Astrocyte of the spinal cord (primary cell): ENCODE data around the gene WLS.

Experiments used
- DNase-seq: peaks from one replicate; pipeline ENCODE4 v3.0.0; 2011; ENCODE audit warnings: low read depth, low spot score
- H3K4me3 ChIP-seq: 2 replicates; pipeline ENCODE4 v1.5.1; 2011; ENCODE audit warnings: low read depth, mild to moderate bottlenecking, low read length, moderate library complexity
- in situ Hi-C: cut with HindIII; loops from 2 replicates; pipeline ENCODE4 v1.10.0; 2017; ENCODE audit warnings: low sequenced_read_pairs
- TF ChIP-seq, protein P1 (sequence below): IDR thresholded peaks from 2 replicates; pipeline ENCODE4 v1.5.1; 2012; ENCODE audit warnings: low read depth, mild to moderate bottlenecking, low read length, inconsistent platforms

The WLS gene

DNA sequence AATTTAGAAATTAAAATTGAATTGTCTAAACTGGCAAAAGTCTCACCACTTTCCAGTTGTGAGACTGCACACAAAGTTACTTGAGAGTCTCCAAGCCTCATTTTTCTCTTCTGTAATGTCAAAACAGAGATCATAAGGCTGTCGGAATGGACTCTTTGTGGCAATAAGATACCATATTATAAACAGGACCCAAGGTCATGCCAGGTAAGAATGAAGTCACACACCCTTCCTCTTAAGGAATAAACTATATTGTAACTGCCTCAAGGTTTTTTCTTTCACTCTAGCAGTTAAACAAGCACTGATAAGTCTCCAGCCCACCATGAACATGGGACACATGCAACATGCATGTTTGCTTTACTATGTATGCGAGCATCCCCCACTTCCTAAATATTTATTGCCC is 131.8 kb downstream of the WLS start:
- TF ChIP-seq, protein P1, sequence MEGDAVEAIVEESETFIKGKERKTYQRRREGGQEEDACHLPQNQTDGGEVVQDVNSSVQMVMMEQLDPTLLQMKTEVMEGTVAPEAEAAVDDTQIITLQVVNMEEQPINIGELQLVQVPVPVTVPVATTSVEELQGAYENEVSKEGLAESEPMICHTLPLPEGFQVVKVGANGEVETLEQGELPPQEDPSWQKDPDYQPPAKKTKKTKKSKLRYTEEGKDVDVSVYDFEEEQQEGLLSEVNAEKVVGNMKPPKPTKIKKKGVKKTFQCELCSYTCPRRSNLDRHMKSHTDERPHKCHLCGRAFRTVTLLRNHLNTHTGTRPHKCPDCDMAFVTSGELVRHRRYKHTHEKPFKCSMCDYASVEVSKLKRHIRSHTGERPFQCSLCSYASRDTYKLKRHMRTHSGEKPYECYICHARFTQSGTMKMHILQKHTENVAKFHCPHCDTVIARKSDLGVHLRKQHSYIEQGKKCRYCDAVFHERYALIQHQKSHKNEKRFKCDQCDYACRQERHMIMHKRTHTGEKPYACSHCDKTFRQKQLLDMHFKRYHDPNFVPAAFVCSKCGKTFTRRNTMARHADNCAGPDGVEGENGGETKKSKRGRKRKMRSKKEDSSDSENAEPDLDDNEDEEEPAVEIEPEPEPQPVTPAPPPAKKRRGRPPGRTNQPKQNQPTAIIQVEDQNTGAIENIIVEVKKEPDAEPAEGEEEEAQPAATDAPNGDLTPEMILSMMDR, result no peak
- no peak overlapping the region for H3K4me3 ChIP-seq
- no peak for DNase-seq
- in situ Hi-C loops, result no loop called here

DNA sequence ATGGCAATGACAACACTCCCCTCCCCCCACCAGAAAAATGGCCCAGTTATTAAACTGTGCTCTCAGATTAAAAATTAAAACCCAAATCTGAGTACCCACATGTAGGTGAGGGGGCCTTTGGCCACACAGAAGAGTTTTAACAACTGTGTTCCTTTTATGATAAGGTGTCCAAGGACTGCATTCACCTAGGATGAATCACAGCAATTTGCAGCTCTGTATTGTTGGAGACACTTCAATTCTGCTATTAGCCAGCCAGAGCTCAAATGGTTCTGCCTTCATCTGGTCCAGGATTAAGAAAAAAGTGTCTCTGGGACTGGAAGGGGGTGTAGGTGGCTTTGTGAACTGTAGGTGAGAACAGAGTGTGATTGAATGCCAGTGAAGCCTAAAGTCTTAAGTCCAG is 138.6 kb downstream of the WLS start:
- peak; percentile 44 for DNase-seq
- in situ Hi-C loops, result no loop called here
- no peak overlapping the region for H3K4me3 ChIP-seq
- TF ChIP-seq, protein P1, result no peak

DNA sequence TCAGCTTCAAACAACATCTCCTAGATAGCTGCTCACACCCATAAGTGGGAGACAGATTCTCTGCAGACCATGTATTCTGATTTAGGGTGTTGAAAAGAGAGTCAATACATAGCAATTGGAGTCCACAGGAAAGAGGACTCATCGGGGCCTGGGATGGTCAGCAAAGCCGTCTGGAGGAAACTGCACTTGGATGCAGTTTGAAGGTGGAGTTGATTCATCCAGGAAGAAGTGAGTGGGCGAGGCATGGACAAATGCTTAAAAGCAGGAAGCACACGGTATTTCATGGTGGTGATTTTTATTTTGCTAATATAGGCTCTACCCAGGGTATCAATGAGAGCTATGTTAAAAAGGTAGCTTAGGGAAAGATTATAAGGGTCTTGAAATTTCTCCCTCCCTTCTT is 145.1 kb downstream of the WLS start:
- no peak overlapping the region for H3K4me3 ChIP-seq
- TF ChIP-seq, protein P1, result no peak
- no peak for DNase-seq
- in situ Hi-C loops, result no loop called here

DNA sequence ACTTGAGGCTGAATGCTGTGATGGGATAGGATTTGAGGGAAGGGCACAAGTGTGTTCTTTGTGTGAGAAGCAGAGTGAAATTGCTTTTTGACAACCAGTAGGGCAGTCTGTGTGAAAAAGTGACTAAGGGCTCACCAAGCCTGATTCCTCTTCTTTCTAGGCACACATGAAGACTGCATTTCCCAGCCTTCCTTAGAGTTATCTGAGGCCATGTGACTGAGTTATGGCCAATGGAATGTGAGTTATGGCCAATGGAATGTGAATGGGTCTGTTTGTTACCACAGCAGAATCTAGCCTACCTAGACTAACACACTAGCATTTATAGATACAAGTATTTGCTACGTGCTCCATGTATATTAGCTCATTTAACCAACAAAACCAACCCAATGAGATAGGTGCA is 146.6 kb downstream of the WLS start:
- in situ Hi-C loops, result no loop called here
- DNase-seq, result no peak
- no peak overlapping the region for H3K4me3 ChIP-seq
- TF ChIP-seq, protein P1, result no peak

DNA sequence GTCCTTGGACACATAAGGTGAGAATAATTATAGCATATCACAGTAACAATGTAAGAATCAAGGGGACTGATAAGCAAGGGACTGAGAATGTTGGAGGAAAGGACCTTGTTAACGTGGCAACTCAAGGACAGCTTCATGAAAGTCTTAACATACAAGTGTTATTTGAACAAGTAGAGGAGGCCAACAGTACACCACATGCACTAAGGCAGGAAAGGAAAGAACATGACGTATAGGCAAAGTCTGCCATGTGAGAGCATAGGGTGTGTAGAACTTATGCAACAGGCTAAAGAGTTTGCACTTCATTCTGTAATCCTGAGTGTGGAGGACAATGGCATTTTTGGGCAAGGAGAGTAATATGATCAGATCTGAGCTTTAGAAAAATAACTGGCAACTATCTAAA is 148.6 kb downstream of the WLS start:
- H3K4me3 ChIP-seq, result no peak overlapping the region
- TF ChIP-seq, protein P1, result no peak
- no peak for DNase-seq
- in situ Hi-C loops, result no loop called here

DNA sequence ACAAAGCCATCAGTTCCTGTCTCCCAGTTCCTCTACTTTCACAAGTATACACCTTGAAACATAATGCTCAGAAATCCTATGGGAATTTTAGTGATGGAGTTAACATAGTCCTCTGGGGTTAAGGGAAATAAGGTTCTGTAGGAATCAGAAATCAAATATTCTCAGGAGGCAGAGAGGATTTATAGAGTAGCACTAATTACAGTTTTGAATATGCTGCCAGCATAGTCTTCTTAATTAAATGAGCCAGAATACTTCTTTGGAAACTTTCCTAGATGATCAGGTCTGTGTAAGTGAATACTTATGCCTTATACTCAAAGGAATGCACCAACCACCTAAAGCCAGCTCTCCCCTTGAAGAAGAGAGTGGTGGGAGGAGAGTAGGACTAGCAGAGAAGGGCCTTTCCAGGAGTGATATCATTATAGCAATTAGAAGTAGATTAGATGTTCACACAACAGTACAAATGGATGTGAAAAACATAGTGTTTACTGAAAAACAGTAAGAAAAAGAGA is 150.5 kb downstream of the WLS start:
- in situ Hi-C loops, result no loop called here
- no peak overlapping the region for H3K4me3 ChIP-seq
- TF ChIP-seq, protein P1, result no peak
- no peak for DNase-seq

DNA sequence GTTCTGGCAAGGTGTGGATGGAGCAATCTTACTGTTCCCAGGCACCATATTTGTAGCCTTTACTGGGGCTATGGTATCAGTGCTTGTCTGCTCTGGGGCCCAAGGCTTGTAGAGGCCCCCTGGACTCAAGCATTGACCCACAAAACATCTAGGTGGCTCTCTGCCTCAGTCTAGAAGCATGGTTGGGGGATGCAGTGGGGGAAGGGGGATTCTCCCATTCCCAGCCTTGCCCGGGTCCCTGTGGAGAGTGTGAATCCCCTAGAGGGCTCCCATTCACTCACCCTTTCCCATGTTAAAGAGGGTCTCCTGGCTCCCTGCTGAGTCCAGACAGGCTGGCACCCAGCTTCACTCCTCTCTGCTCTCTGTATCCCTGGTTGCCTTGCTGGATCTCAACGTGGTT is 153.7 kb downstream of the WLS start:
- TF ChIP-seq, protein P1, result no peak
- H3K4me3 ChIP-seq, result no peak overlapping the region
- DNase-seq, result no peak
- in situ Hi-C loops, result no loop called here
